Inferior parietal cortex (tissue), 1 donor: ENCODE data around the gene RTCB.

ENCODE experiments used
- DNase-seq: peaks from one replicate; pipeline ENCODE4 v3.0.0-alpha.2; 2016; ENCODE audit errors: extremely low spot score

Gene RTCB

DNA sequence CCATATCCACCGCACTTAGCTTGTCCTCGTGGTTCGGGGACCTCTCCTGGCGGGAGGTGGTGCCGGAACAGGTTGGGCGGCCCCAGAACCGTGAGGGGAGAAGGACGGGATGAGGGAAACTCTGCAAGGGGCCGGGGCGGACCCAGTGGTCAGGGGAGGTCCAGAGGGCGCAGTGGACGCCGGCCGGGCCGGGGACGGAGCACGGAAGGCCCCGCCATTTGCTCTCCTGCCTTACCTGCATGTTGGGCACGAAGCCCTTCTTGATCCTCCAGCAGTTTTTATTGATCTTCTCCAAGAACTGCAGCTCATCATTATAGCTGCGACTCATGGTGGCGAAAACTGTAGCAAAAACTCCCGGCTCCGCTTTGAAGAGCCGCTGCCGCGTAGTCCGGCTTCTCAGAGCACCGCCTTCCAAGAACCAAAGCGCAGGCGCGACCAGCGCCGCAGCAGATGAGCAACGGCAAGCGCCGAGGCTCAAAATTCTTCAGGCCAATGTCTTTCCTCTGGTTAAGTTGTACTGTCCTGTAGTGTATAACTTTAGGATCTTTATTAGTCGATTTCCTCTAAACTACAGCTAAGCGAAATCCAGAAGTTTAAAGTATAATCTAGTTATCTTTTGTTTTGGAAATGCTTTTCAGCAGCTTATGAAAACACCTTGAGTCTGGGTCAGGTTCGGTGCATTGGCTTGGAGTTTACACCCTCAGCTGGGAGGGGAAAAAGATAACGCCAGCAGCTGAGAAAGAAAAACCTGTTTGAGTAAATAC lies at the start of gene RTCB:
TSS of gene RTCB (minus strand) at position 419 of the 764 bp plus-strand sequence. CDS start at position 328, 91 bp downstream.
- peak; percentile 96 for DNase-seq

DNA sequence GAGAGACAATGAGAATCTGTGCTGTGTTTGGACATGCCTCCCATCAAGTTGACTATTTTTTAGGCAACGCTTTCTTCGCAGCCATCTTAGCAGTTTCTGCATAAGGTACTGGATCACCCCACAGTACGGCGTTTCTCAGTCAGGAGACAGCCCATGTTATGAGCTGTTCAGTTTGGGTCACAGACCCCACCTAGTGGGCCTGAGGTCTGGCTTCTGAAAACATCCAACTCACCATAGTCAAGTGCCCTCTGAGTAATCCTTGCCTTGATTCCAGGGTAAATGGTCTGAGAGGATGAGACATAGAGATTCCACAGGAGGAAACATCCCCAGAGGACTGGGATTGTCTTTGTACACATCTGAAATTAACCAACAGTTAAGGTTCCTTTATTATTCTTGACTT lies 45.0 kb upstream of the RTCB start:
- DNase-seq: no peak

- DNase-seq: no peak
Observed at GRCh38 chr22:32448980-32449379, 36.9 kb upstream of the RTCB start.

- no peak for DNase-seq
Observed at GRCh38 chr22:32446321-32446720, 34.3 kb upstream of the RTCB start.

DNA sequence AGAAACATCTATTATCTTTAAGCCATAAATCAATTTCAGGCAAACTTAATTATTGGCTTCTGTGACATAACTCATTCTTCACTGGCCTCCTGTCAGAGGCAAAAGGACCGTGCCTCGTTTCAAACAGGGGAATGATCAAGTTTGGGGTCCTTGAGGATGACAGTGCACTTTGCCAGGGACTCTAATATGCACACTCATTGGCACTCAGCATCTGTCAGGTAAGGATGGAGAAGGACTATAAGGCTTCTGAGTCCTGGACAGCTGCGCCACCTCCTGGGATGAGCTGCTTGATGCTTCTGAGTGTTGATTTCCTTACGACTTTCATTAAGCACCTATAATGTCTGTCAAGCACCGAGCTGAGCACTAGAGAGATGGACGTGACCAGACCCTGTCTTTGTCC lies 32.0 kb upstream of the RTCB start:
- no peak for DNase-seq

DNA sequence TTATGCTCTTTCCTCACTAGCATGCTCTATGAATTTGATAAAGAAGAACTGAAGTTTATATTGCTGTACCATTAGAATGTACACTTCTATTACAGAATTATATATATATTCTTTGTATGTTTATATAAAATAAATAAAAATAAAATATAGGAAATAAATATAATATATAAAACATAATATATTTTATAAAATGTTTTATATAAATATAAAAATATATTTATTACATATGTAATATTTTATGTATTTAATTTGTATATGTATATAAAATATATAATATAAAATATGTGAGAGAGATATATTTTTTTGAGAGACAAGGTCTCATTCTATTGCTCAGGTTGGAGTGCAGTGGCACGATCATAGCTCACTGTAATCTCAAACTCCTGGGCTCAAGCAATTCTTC lies 18.3 kb upstream of the RTCB start:
- no peak for DNase-seq

DNA sequence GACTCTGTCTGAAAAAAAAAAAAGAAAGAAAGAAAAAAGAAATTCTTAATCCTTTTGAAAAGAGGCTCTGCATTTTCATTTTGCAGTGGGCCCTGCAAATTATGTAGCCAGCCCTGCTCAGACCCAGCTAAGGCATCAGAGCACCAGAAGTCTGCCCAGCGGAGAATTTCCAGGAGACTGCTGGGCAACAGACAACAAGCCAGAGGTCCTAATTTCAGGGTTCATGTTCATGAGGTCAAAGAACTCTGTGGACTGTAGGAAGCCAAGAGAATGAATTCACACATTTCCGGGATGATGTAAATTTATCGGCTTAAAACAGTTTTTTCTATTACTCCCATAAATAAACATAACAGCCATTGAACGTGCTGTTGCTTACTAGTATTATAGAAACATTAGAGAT lies 14.8 kb upstream of the RTCB start:
- no peak for DNase-seq

GRCh38 chr22:32423664-32424063 lies 11.6 kb upstream of the RTCB start:
- DNase-seq: no peak

- no peak for DNase-seq
Observed at GRCh38 chr22:32422062-32422461, 10.0 kb upstream of the RTCB start.

GRCh38 chr22:32421484-32421883 lies 9.4 kb upstream of the RTCB start:
- no peak for DNase-seq

- no peak for DNase-seq
Observed at GRCh38 chr22:32417906-32418305, 5.9 kb upstream of the RTCB start.

DNA sequence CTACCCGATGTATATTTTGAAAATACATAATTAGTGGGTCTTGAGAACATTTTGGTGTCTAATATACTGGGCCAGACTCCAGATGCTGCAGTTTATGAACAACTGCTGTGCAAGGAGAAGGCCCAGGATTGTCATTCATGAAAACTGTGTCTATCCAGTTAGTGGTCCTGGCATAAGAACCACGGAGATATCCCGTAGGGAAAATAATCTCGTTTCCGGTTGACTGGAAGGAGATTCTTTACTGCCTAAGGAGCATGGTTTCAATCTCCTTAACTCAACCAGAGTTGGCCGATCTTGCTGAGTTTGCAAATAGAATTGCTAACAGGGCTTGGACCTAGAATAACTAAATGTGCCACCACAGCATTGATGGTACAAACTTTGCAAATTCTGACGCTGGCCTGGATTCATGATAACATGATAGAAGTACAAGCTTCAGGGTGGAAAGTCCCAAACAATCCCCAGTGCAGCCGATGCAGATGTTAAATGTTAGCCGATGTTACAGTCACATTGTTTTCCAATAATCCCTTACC lies 4.6 kb upstream of the RTCB start:
- no peak for DNase-seq

DNA sequence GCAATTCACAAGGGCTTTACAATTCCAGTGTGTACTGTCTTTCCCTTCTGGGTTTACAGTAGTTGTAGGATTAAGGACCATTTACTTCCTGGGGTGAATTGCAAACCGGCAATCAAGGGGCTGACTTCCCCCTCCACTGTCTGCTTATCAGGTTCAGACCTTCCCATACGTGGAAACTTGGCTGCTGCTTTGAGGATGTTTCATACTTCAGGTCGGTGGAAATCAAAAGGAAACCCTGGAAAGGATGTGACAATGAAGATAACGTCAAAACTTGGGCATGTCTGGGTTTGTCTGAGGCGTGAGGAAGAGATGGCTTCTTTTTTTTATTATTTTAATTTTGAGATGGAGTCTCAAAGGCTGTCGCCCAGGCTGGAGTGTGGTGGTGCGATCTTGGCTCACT lies 2.1 kb upstream of the RTCB start:
- no peak for DNase-seq

DNA sequence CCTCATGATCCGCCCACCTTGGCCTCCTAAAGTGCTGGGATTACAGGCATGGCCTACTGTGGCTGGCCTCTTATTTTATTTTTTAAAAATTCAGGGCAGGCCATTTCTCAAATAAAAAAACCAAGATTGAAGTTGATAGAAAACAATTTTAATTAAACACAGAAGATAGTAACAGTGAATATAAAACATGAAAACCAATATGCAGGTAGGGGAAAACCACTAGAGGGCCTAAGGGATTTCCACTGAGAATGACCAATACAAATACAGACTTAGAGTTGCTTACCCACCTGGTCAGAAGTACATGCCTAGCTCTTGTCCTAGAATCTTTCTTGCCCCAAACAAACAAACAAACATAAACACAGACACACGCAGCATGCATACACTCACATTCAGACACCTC lies 1.7 kb upstream of the RTCB start:
- peak; percentile 35 for DNase-seq

GRCh38 chr22:32411402-32411801 lies 645 bp downstream of the RTCB start:
- DNase-seq: no peak

DNA sequence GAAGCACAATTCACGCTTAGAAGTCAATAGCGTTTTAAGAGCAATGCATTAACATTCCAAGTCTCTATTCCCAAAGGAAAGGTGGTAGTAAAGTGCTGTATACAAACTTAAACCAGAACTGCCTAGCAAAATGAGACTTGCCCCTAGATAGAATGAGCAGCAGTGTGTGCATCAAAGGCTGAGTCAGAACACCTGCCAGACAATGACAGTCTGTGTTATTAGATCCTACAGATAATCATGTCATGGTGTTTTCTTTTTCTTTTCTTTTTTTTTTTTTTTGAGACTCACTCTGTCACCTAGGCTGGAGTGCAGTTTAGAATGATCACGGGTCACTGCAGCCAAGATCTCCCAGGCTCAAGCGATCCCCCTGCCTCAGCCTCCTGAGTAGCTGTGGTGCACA lies 1.6 kb downstream of the RTCB start:
- no peak for DNase-seq

GRCh38 chr22:32409977-32410376 lies 2.1 kb downstream of the RTCB start:
- no peak for DNase-seq

DNA sequence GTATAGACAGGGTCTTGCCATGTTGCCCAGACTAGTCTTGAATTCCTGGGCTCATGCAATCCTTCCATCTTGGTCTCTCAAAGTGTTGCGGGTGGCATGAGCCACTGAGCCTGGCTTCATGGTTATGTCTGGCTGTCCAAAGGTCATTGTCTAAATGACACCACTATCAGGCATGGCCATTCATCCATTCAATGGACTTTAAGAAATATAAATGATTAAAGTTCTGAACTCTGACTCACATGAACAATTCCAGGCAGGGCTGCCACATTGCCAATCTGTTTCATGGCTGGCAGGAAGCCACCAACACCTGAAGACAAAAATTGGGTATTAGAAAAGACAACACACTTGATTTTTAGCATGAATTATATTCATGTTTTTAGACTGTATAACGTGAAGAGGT lies 4.1 kb downstream of the RTCB start:
- no peak for DNase-seq

DNA sequence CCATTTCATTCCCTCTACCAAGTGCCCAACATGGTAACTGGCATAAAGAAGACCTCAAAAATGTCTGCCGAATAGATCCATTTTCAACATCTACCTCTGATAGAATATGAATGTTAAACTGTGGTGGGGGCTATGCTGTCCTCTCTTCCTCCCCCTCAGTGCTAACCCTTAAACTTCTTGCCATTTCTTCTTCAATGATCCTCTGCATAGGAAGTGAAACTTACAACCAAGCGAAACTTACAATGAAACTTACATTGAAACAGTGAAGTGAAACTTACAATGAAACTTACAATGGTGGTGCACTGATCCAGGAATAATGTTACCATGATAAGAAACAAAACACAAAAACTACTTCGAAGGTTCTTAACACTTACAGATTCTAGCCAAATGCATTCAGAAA lies 4.7 kb downstream of the RTCB start:
- DNase-seq: no peak

GRCh38 chr22:32404021-32404420 lies 8.0 kb downstream of the RTCB start:
- DNase-seq: no peak

DNA sequence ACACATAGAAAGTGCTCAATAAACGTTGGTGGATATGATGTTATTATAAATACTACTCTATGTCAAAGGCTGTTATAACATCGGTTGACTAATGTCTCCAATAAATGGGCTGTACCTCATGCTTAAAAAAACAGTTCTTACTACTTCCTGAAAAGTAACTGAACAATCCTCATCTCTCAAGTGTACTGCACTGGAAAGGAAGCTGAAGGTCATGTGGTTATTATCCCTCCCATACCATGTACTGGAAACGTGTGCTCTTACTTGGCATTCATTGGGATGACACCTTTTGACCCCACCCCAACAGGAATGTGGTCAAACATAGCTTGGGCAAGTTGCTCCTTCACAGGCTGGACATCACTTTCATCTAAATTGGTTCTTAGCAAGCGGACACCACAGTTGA lies 10.6 kb downstream of the RTCB start:
- DNase-seq: no peak

- DNase-seq: no peak
Observed at GRCh38 chr22:32396746-32397145, 15.3 kb downstream of the RTCB start.

DNA sequence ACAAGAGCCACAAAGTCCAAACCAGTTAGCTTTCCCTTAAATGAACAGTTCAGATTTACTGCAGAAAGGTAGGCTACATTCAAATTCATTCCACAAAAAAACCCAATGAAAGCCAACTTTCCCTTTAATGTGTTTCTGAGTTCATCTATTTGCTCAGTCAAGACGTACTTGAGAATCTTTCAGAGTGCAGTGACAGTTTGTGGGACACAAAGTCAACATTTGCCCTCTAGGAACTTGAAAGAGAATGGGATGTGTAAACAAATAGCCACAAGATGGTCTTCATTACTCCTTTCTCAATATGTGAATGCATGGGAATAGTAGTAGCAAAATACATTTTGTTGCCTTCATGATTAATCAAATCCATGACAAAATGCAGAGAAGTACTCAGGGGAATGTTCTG lies 15.8 kb downstream of the RTCB start:
- DNase-seq: no peak

DNA sequence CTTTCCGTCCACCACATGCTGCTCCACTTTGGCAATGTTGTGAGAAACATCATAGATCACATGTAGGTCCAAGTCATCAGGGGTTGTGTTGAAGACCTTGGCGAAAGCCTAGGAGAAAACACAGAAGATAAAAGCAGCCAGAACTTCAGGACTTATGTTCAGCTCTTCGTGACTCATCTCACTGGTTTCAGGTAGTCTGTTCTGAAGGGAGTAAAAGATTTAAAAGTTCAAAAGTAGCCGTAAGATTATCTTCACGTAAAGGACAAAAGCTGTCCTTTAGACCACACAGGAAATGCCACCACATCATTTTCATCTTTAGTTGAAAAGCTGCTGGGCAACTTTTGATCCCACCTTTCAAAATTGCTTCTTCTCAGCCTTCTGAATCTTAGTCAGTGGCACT lies 16.9 kb downstream of the RTCB start:
- no peak for DNase-seq
